Vagina (tissue), 2 donors: Measurements from ENCODE around the gene NACC2. TPM values are rescaled to one million over a fixed set of nuclear protein-coding genes. Genes with fewer than 3 reads are reported as not detected.

Experiments used
- DNase-seq, 2 donors: peaks; one replicate each; pipeline ENCODE4 v3.0.0-alpha.2; 2017; ENCODE audit errors: extremely low spot score in 2 of 2
- H3K27ac ChIP-seq: fragments of 200-600 bp; sonication (generic); one replicate; pipeline ENCODE4 v1.5.1; 2019
- H3K27me3 ChIP-seq: fragments of 200-600 bp; sonication (generic); one replicate; pipeline ENCODE4 v1.5.1; 2019
- H3K36me3 ChIP-seq, 2 donors: fragments of 200-600 bp; sonication (generic); one replicate each; pipeline ENCODE4 v1.5.1; 2017 to 2019
- H3K4me1 ChIP-seq: fragments of 200-600 bp; sonication (generic); one replicate; pipeline ENCODE4 v1.5.1; 2019
- H3K4me3 ChIP-seq, 2 donors: fragments of 200-600 bp; sonication (generic); 1 replicate in 1 of 2; 2 replicates in 1 of 2; pipeline ENCODE4 v1.5.1; 2016 to 2019
- H3K9me3 ChIP-seq: fragments of 200-600 bp; sonication (generic); one replicate; pipeline ENCODE4 v1.5.1; 2019
- CTCF ChIP-seq, 3 experiments: fragments of 450-650 bp in 2 of 3; fragments of 200-600 bp in 1 of 3; sonication (generic) in 1 of 3; IDR thresholded peaks; one replicate each; pipeline ENCODE4 v1.5.1; 2017 to 2019; ENCODE audit warnings: antibody characterized with exemption in 3 of 3, mild to moderate bottlenecking in 2 of 3, moderate library complexity in 2 of 3
- POLR2A ChIP-seq, 2 donors: fragments of 450-650 bp; IDR thresholded peaks; one replicate each; pipeline ENCODE4 v1.6.1; 2017; ENCODE audit warnings: antibody characterized with exemption in 2 of 2, mild to moderate bottlenecking in 2 of 2, moderate library complexity in 2 of 2
- POLR2AphosphoS5 ChIP-seq, 2 donors: sonication (generic); formaldehyde crosslinking; IDR thresholded peaks; one replicate each; pipeline ENCODE4 v1.9.0; 2017; ENCODE audit warnings: antibody characterized with exemption in 2 of 2, mild to moderate bottlenecking in 2 of 2, low read depth in 1 of 2; ENCODE audit not compliant: insufficient read depth in 1 of 2
- intact Hi-C: fragments of 100-400 bp; cut with DNase I; formaldehyde crosslinking; loops from one replicate; pipeline ENCODE4 v1.15.1; 2023
- total RNA-seq: library from RNA; depleted of rRNA; stranded (reverse); fragments of >200 nt; gene quantifications from one replicate; pipeline ENCODE4 v1.2.3, GENCODE V29; 2016

NACC2 gene
- total RNA-seq, 1 donor from 2014 or later: 21.1 TPM

- no peak for DNase-seq
- no peaks in the 10 kb centered on the region for H3K27me3 ChIP-seq
- H3K9me3 ChIP-seq: no peaks in the 10 kb centered on the region
- H3K27ac ChIP-seq: no peak overlapping the region
- peaks cover 47% of the 10 kb centered on the region for H3K4me1 ChIP-seq
- TF ChIP-seq CTCF (IDR thresholded peaks at IDR 0.05): no peak
- TF ChIP-seq POLR2A (IDR thresholded peaks at IDR 0.05): no peak
- no peak for TF ChIP-seq POLR2AphosphoS5 (IDR thresholded peaks at IDR 0.05; ENCODE audit: insufficient read depth in 1 of 2, low read depth in 1 of 2)
- intact Hi-C loops: no loop called here
- H3K4me3 ChIP-seq: no peak overlapping the region
- no peaks in the 10 kb centered on the region for H3K36me3 ChIP-seq
Measured at GRCh38 chr9:136079211-136079915, 15.7 kb downstream of the NACC2 start.

- no peak for DNase-seq
- Histone ChIP-seq H3K36me3 (no peaks in the 10 kb centered on the region), H3K4me1 (peaks cover 47% of the 10 kb centered on the region), H3K27ac (no peak overlapping the region), H3K9me3 (no peaks in the 10 kb centered on the region), H3K4me3 (no peak overlapping the region), H3K27me3 (no peaks in the 10 kb centered on the region)
- intact Hi-C loops: no loop called here
- TF ChIP-seq POLR2A (IDR thresholded peaks at IDR 0.05): no peak
- no peak for TF ChIP-seq POLR2AphosphoS5 (IDR thresholded peaks at IDR 0.05; ENCODE audit: insufficient read depth in 1 of 2, low read depth in 1 of 2)
- TF ChIP-seq CTCF (IDR thresholded peaks at IDR 0.05): no peak
Measured at GRCh38 chr9:136078498-136079011, 16.5 kb downstream of the NACC2 start.

GRCh38 chr9:136078024-136078423 is 17.1 kb downstream of the NACC2 start:
- Histone ChIP-seq H3K4me1 (peaks cover 41% of the 10 kb centered on the region), H3K27ac (no peak overlapping the region), H3K27me3 (no peaks in the 10 kb centered on the region), H3K9me3 (no peaks in the 10 kb centered on the region), H3K4me3 (no peak overlapping the region), H3K36me3 (no peaks in the 10 kb centered on the region)
- no peak for DNase-seq
- no peak for TF ChIP-seq POLR2AphosphoS5 (IDR thresholded peaks at IDR 0.05; ENCODE audit: insufficient read depth in 1 of 2, low read depth in 1 of 2)
- no peak for TF ChIP-seq POLR2A (IDR thresholded peaks at IDR 0.05)
- no peak for TF ChIP-seq CTCF (IDR thresholded peaks at IDR 0.05)
- intact Hi-C loops: no loop called here

- Histone ChIP-seq H3K36me3 (no peaks in the 10 kb centered on the region), H3K4me1 (peaks cover 37% of the 10 kb centered on the region), H3K4me3 (no peak overlapping the region), H3K9me3 (no peaks in the 10 kb centered on the region), H3K27me3 (no peaks in the 10 kb centered on the region), H3K27ac (no peak overlapping the region)
- intact Hi-C loops: no loop called here
- no peak for TF ChIP-seq POLR2AphosphoS5 (IDR thresholded peaks at IDR 0.05; ENCODE audit: insufficient read depth in 1 of 2, low read depth in 1 of 2)
- no peak for TF ChIP-seq POLR2A (IDR thresholded peaks at IDR 0.05)
- TF ChIP-seq CTCF (IDR thresholded peaks at IDR 0.05): no peak
- no peak for DNase-seq
Measured at GRCh38 chr9:136077491-136077890, 17.6 kb downstream of the NACC2 start.
